ENCODE data around the gene CGRRF1.

Gene CGRRF1

GRCh38 chr14:54481695-54482094 is 28.0 kb upstream of the CGRRF1 start:
- no peaks in the 10 kb centered on the region for H3K27me3 ChIP-seq (ENCODE audit: low read depth)
- H3K9me3 ChIP-seq: no peaks in the 10 kb centered on the region
- peaks cover 3% of the 10 kb centered on the region for H3K4me1 ChIP-seq
- in situ Hi-C loops (cut with MboI; ENCODE audit: low sequenced_read_pairs): no loop called here
- no peak overlapping the region for H3K4me3 ChIP-seq
- no peak for DNase-seq (ENCODE audit: low spot score in 2 of 2)
- H3K36me3 ChIP-seq (replicated peaks): peaks cover 25% of the 10 kb centered on the region

GRCh38 chr14:54483073-54483745 is 26.5 kb upstream of the CGRRF1 start:
- Histone ChIP-seq H3K4me3 (no peak overlapping the region), H3K36me3 (replicated peaks) (peaks cover 17% of the 10 kb centered on the region), H3K9me3 (no peaks in the 10 kb centered on the region), H3K27me3 (ENCODE audit: low read depth) (no peaks in the 10 kb centered on the region), H3K4me1 (peaks cover 8% of the 10 kb centered on the region)
- no peak for DNase-seq (ENCODE audit: low spot score in 2 of 2)
- in situ Hi-C loops (cut with MboI; ENCODE audit: low sequenced_read_pairs): no loop called here

- in situ Hi-C loops (cut with MboI; ENCODE audit: low sequenced_read_pairs): no loop called here
- DNase-seq (ENCODE audit: low spot score in 2 of 2): no peak
- Histone ChIP-seq H3K36me3 (replicated peaks) (peaks cover 11% of the 10 kb centered on the region), H3K4me3 (no peak overlapping the region), H3K27me3 (ENCODE audit: low read depth) (no peaks in the 10 kb centered on the region), H3K9me3 (no peaks in the 10 kb centered on the region), H3K4me1 (peaks cover 8% of the 10 kb centered on the region)
Measured at GRCh38 chr14:54483846-54484245, 25.9 kb upstream of the CGRRF1 start.

GRCh38 chr14:54486685-54487084 is 23.0 kb upstream of the CGRRF1 start:
- in situ Hi-C loops (cut with MboI; ENCODE audit: low sequenced_read_pairs): no loop called here
- no peaks in the 10 kb centered on the region for H3K27me3 ChIP-seq (ENCODE audit: low read depth)
- H3K9me3 ChIP-seq: no peaks in the 10 kb centered on the region
- H3K4me1 ChIP-seq: peaks cover 16% of the 10 kb centered on the region
- peaks cover 10% of the 10 kb centered on the region for H3K36me3 ChIP-seq (replicated peaks)
- no peak for DNase-seq (ENCODE audit: low spot score in 2 of 2)
- no peak overlapping the region for H3K4me3 ChIP-seq

- H3K36me3 ChIP-seq (replicated peaks): peaks cover 7% of the 10 kb centered on the region
- no peaks in the 10 kb centered on the region for H3K27me3 ChIP-seq (ENCODE audit: low read depth)
- peak overlapping the region; percentile 81 for H3K4me3 ChIP-seq
- H3K9me3 ChIP-seq: no peaks in the 10 kb centered on the region
- DNase-seq (ENCODE audit: low spot score in 2 of 2): peak in 1 of 2 experiments; percentile 75
- in situ Hi-C loops (cut with MboI; ENCODE audit: low sequenced_read_pairs): no loop called here
- H3K4me1 ChIP-seq: peaks cover 18% of the 10 kb centered on the region
Measured at GRCh38 chr14:54487771-54488170, 21.9 kb upstream of the CGRRF1 start.

GRCh38 chr14:54488318-54488645 is 21.4 kb upstream of the CGRRF1 start:
- in situ Hi-C loops (cut with MboI; ENCODE audit: low sequenced_read_pairs): no loop called here
- peaks cover 20% of the 10 kb centered on the region for H3K4me1 ChIP-seq
- H3K9me3 ChIP-seq: no peaks in the 10 kb centered on the region
- peak in 1 of 2 experiments; percentile 20 for DNase-seq (ENCODE audit: low spot score in 2 of 2)
- H3K4me3 ChIP-seq: peak overlapping the region; percentile 81
- H3K27me3 ChIP-seq (ENCODE audit: low read depth): no peaks in the 10 kb centered on the region
- peaks cover 2% of the 10 kb centered on the region for H3K36me3 ChIP-seq (replicated peaks)

- peak; percentile 85 to 91 for DNase-seq (ENCODE audit: low spot score in 2 of 2)
- Histone ChIP-seq H3K4me1 (peaks cover 20% of the 10 kb centered on the region), H3K27me3 (ENCODE audit: low read depth) (no peaks in the 10 kb centered on the region), H3K36me3 (replicated peaks) (no peaks in the 10 kb centered on the region; the same call in 1 of the 2 replicates), H3K4me3 (peak within 1 kb of the TSS; percentile 81), H3K9me3 (no peaks in the 10 kb centered on the region)
- in situ Hi-C loops (cut with MboI; ENCODE audit: low sequenced_read_pairs): no loop called here
Measured at GRCh38 chr14:54488646-54489317, 20.9 kb upstream of the CGRRF1 start, which contains the start of gene GMFB. GMFB (minus strand) TSS chr14:54488980; CDS start chr14:54488927, 53 bp downstream.

- no peaks in the 10 kb centered on the region for H3K27me3 ChIP-seq (ENCODE audit: low read depth)
- H3K36me3 ChIP-seq (replicated peaks): no peaks in the 10 kb centered on the region; the same call in 1 of the 2 replicates
- peaks cover 20% of the 10 kb centered on the region for H3K4me1 ChIP-seq
- peak overlapping the region; percentile 81 for H3K4me3 ChIP-seq
- DNase-seq (ENCODE audit: low spot score in 2 of 2): no peak
- H3K9me3 ChIP-seq: no peaks in the 10 kb centered on the region
- in situ Hi-C loops (cut with MboI; ENCODE audit: low sequenced_read_pairs): no loop called here
Measured at GRCh38 chr14:54489318-54489683, 20.4 kb upstream of the CGRRF1 start.

- H3K4me1 ChIP-seq: peaks cover 20% of the 10 kb centered on the region
- no peaks in the 10 kb centered on the region for H3K27me3 ChIP-seq (ENCODE audit: low read depth)
- H3K9me3 ChIP-seq: no peaks in the 10 kb centered on the region
- in situ Hi-C loops (cut with MboI; ENCODE audit: low sequenced_read_pairs): no loop called here
- no peaks in the 10 kb centered on the region; the same call in 1 of the 2 replicates for H3K36me3 ChIP-seq (replicated peaks)
- H3K4me3 ChIP-seq: peak overlapping the region; percentile 81; the same call in 1 of the 2 replicates
- no peak for DNase-seq (ENCODE audit: low spot score in 2 of 2)
Measured at GRCh38 chr14:54489731-54490444, 19.8 kb upstream of the CGRRF1 start.

GRCh38 chr14:54490445-54491175 is 19.1 kb upstream of the CGRRF1 start:
- H3K27me3 ChIP-seq (ENCODE audit: low read depth): no peaks in the 10 kb centered on the region

GRCh38 chr14:54493293-54493692 is 16.4 kb upstream of the CGRRF1 start:
- DNase-seq (ENCODE audit: low spot score in 2 of 2): no peak
- H3K36me3 ChIP-seq (replicated peaks): no peaks in the 10 kb centered on the region
- in situ Hi-C loops (cut with MboI; ENCODE audit: low sequenced_read_pairs): no loop called here

More at GRCh38 chr14:54490445-54491175, 19.1 kb upstream of the CGRRF1 start:
- no peaks in the 10 kb centered on the region; the same call in 1 of the 2 replicates for H3K36me3 ChIP-seq (replicated peaks)
- peaks cover 20% of the 10 kb centered on the region for H3K4me1 ChIP-seq
- no peaks in the 10 kb centered on the region for H3K9me3 ChIP-seq
- in situ Hi-C loops (cut with MboI; ENCODE audit: low sequenced_read_pairs): no loop called here
- DNase-seq (ENCODE audit: low spot score in 2 of 2): peak in 1 of 2 experiments; percentile 32
- H3K4me3 ChIP-seq: no peak overlapping the region

GRCh38 chr14:54497224-54497623 is 12.5 kb upstream of the CGRRF1 start:
- Histone ChIP-seq H3K9me3 (no peaks in the 10 kb centered on the region), H3K4me3 (no peak overlapping the region), H3K4me1 (peaks cover 4% of the 10 kb centered on the region), H3K36me3 (replicated peaks) (no peaks in the 10 kb centered on the region), H3K27me3 (ENCODE audit: low read depth) (no peaks in the 10 kb centered on the region)
- DNase-seq (ENCODE audit: low spot score in 2 of 2): no peak
- in situ Hi-C loops (cut with MboI; ENCODE audit: low sequenced_read_pairs): no loop called here

More at GRCh38 chr14:54493293-54493692, 16.4 kb upstream of the CGRRF1 start:
- no peak overlapping the region for H3K4me3 ChIP-seq
- H3K27me3 ChIP-seq (ENCODE audit: low read depth): no peaks in the 10 kb centered on the region
- peaks cover 11% of the 10 kb centered on the region for H3K4me1 ChIP-seq
- H3K9me3 ChIP-seq: no peaks in the 10 kb centered on the region

GRCh38 chr14:54498095-54498531 is 11.6 kb upstream of the CGRRF1 start:
- in situ Hi-C loops (cut with MboI; ENCODE audit: low sequenced_read_pairs): no loop called here
- Histone ChIP-seq H3K4me3 (no peak overlapping the region), H3K36me3 (replicated peaks) (no peaks in the 10 kb centered on the region), H3K4me1 (no peaks in the 10 kb centered on the region), H3K27me3 (ENCODE audit: low read depth) (no peaks in the 10 kb centered on the region), H3K9me3 (no peaks in the 10 kb centered on the region)
- DNase-seq (ENCODE audit: low spot score in 2 of 2): no peak
